AG09309 (cell line): Measurements from ENCODE around the gene CEP112.

Source experiments
- DNase-seq: peaks from one replicate; pipeline ENCODE4 v3.0.0-alpha.2; 2010; ENCODE audit warnings: low read depth
- H3K4me3 ChIP-seq: 2 replicates; pipeline ENCODE4 v1.5.1; 2011; ENCODE audit warnings: mild to moderate bottlenecking, low read depth, low read length, moderate library complexity; ENCODE audit not compliant: control insufficient read depth
- CTCF ChIP-seq: IDR thresholded peaks from 2 replicates; pipeline ENCODE4 v1.5.1; 2011; ENCODE audit warnings: mild to moderate bottlenecking, low read depth, low read length, inconsistent platforms; ENCODE audit not compliant: insufficient read depth, control insufficient read depth; ENCODE audit errors: missing control alignments

CEP112 gene

GRCh38 chr17:65867014-65867413, 324.9 kb downstream of the CEP112 start:
- DNase-seq = no peak
- TF ChIP-seq CTCF = no peak
- no peak overlapping the region for H3K4me3 ChIP-seq

- H3K4me3 ChIP-seq = no peak overlapping the region
- no peak for DNase-seq
- no peak for TF ChIP-seq CTCF
Observed at GRCh38 chr17:65865715-65866425, 326.1 kb downstream of the CEP112 start.

GRCh38 chr17:65864394-65864793, 327.5 kb downstream of the CEP112 start:
- DNase-seq = no peak
- TF ChIP-seq CTCF = no peak
- H3K4me3 ChIP-seq = no peak overlapping the region

GRCh38 chr17:65857718-65858117, 334.2 kb downstream of the CEP112 start:
- no peak for TF ChIP-seq CTCF
- DNase-seq = peak; percentile 46
- H3K4me3 ChIP-seq = no peak overlapping the region

- no peak for TF ChIP-seq CTCF
- peak; percentile 52 for DNase-seq
- no peak overlapping the region for H3K4me3 ChIP-seq
Observed at GRCh38 chr17:65856865-65857264, 335.1 kb downstream of the CEP112 start.

GRCh38 chr17:65855675-65856074, 336.3 kb downstream of the CEP112 start:
- no peak for DNase-seq
- no peak overlapping the region for H3K4me3 ChIP-seq
- TF ChIP-seq CTCF = no peak
